Tibial nerve (tissue), 3 donors: ENCODE data around the gene TMEM63B.

Experiments used
- CTCF ChIP-seq, 5 experiments: fragments of 200-600 bp in 3 of 5; fragments of 450-650 bp in 2 of 5; sonication (generic) in 3 of 5; IDR thresholded peaks; one replicate each; pipeline ENCODE4 v1.5.1; 2016 to 2019; ENCODE audit warnings: antibody characterized with exemption in 5 of 5, mild to moderate bottlenecking in 3 of 5, moderate library complexity in 2 of 5
- POLR2A ChIP-seq, 2 donors: fragments of 450-650 bp; IDR thresholded peaks; one replicate each; pipeline ENCODE4 v1.6.1; 2017; ENCODE audit warnings: antibody characterized with exemption in 2 of 2, mild to moderate bottlenecking in 2 of 2, moderate library complexity in 2 of 2

- TF ChIP-seq CTCF (IDR thresholded peaks at IDR 0.05) (no peak), POLR2A (IDR thresholded peaks at IDR 0.05) (no peak)
Observed at GRCh38 chr6:44135875-44136274, 8.5 kb downstream of the TMEM63B start.
